ENCODE measurements around the gene CEP72.
"Not testable (repeated sequence)": the region's sequence is repeated elsewhere in the genome, so short reads cannot be mapped to it uniquely, and the experiment has no call there.

CEP72 gene

GRCh38 chr5:696191-696590 is 84.1 kb downstream of the CEP72 start:
- CTCF ChIA-PET; DNase-seq (ENCODE audit: extremely low spot score); POLR2A ChIA-PET: not testable (repeated sequence)

- DNase-seq (ENCODE audit: extremely low spot score); CTCF ChIA-PET; POLR2A ChIA-PET: not testable (repeated sequence)
Measured at GRCh38 chr5:696753-697702, 84.9 kb downstream of the CEP72 start.
